Activated CD4-positive, alpha-beta T cell treated with anti-CD3 and anti-CD28 coated beads for 1 hour (primary cell): Measurements from ENCODE around the gene CHCHD3.
"Not testable (repeated sequence)": the region's sequence is repeated elsewhere in the genome, so short reads cannot be mapped to it uniquely, and the experiment has no call there.

ENCODE experiments used
- DNase-seq: peaks from one replicate; pipeline ENCODE4 v3.0.0-alpha.2; 2020

CHCHD3 gene

GRCh38 chr7:132942701-132943100 lies 139.2 kb downstream of the CHCHD3 start:
- DNase-seq: no peak

GRCh38 chr7:132941905-132942304 lies 140.0 kb downstream of the CHCHD3 start:
- DNase-seq: no peak

- no peak for DNase-seq
Measured at GRCh38 chr7:132941428-132941827, 140.5 kb downstream of the CHCHD3 start.

GRCh38 chr7:132940084-132940483 lies 141.8 kb downstream of the CHCHD3 start:
- no peak for DNase-seq

- no peak for DNase-seq
Measured at GRCh38 chr7:132939495-132939894, 142.4 kb downstream of the CHCHD3 start.

- DNase-seq: no peak
Measured at GRCh38 chr7:132937286-132937685, 144.6 kb downstream of the CHCHD3 start.

- DNase-seq: no peak
Measured at GRCh38 chr7:132935608-132936007, 146.3 kb downstream of the CHCHD3 start.

- no peak for DNase-seq
Measured at GRCh38 chr7:132934017-132934416, 147.9 kb downstream of the CHCHD3 start.

GRCh38 chr7:132933072-132933458 lies 148.8 kb downstream of the CHCHD3 start:
- DNase-seq: no peak

- no peak for DNase-seq
Measured at GRCh38 chr7:132932296-132933071, 149.4 kb downstream of the CHCHD3 start.

GRCh38 chr7:132930881-132931280 lies 151.0 kb downstream of the CHCHD3 start:
- no peak for DNase-seq

GRCh38 chr7:132929944-132930343 lies 151.9 kb downstream of the CHCHD3 start:
- not testable (repeated sequence) for DNase-seq

- DNase-seq: no peak
Measured at GRCh38 chr7:132919771-132920170, 162.1 kb downstream of the CHCHD3 start.

GRCh38 chr7:132915647-132916046 lies 166.2 kb downstream of the CHCHD3 start:
- no peak for DNase-seq

GRCh38 chr7:132910657-132911056 lies 171.2 kb downstream of the CHCHD3 start:
- DNase-seq: no peak

GRCh38 chr7:132907380-132907940 lies 174.4 kb downstream of the CHCHD3 start:
- no peak for DNase-seq

GRCh38 chr7:132906193-132906835 lies 175.6 kb downstream of the CHCHD3 start:
- no peak for DNase-seq

GRCh38 chr7:132905136-132905535 lies 176.8 kb downstream of the CHCHD3 start:
- DNase-seq: not testable (repeated sequence)

- DNase-seq: no peak
Measured at GRCh38 chr7:132904209-132904608, 177.7 kb downstream of the CHCHD3 start.

GRCh38 chr7:132902294-132902693 lies 179.6 kb downstream of the CHCHD3 start:
- DNase-seq: not testable (repeated sequence)

- DNase-seq: no peak
Measured at GRCh38 chr7:132901241-132901640, 180.6 kb downstream of the CHCHD3 start.

GRCh38 chr7:132899833-132900232 lies 182.1 kb downstream of the CHCHD3 start:
- DNase-seq: no peak

- DNase-seq: not testable (repeated sequence)
Measured at GRCh38 chr7:132898641-132899175, 183.2 kb downstream of the CHCHD3 start.
